Cardiac muscle cell (in vitro differentiated cells and primary cell): Measurements from ENCODE around the gene BCORL1. TPM values are rescaled to one million over a fixed set of nuclear protein-coding genes. Genes with fewer than 3 reads are reported as not detected.

Source experiments
- DNase-seq, 2 donors: peaks; one replicate each; pipeline versions ENCODE4 v3.0.0 to v3.0.0-alpha.2; 2010 to 2017; ENCODE audit warnings: low read depth in 1 of 2, low spot score in 1 of 2
- H3K27ac ChIP-seq: fragments of 200-600 bp; sonication (generic); 2 replicates; pipeline ENCODE4 v1.5.1; 2016
- H3K27me3 ChIP-seq: fragments of 200-600 bp; sonication (generic); 2 replicates; pipeline ENCODE4 v1.6.0; 2016; ENCODE audit warnings: control low read depth
- H3K36me3 ChIP-seq: fragments of 200-600 bp; sonication (generic); 2 replicates; pipeline ENCODE4 v1.5.1; 2016; ENCODE audit warnings: control low read depth
- H3K4me1 ChIP-seq: fragments of 200-600 bp; sonication (generic); 2 replicates; pipeline ENCODE4 v1.8.1; 2017; ENCODE audit warnings: low read depth, mild to moderate bottlenecking, mixed run types
- H3K4me3 ChIP-seq: fragments of 200-600 bp; sonication (generic); 2 replicates; pipeline ENCODE4 v1.5.1; 2016; ENCODE audit warnings: mild to moderate bottlenecking
- H3K9me3 ChIP-seq: fragments of 200-600 bp; sonication (generic); 2 replicates; pipeline ENCODE4 v1.5.1; 2017; ENCODE audit warnings: low read depth, mild to moderate bottlenecking, control low read depth
- CTCF ChIP-seq: IDR thresholded peaks from 2 replicates; pipeline ENCODE4 v1.5.1; 2012; ENCODE audit warnings: low read depth, mild to moderate bottlenecking, low read length
- polyA plus RNA-seq: library from polyadenylated mRNA; unstranded; fragments of >200 nt; fragmentation: Nextera tagmentation; extraction: Ambion mirVana; gene quantifications from 2 replicates; pipeline ENCODE4 v1.2.1, GENCODE V29; 2016
- total RNA-seq: library from RNA; depleted of rRNA; stranded (reverse); fragments of >200 nt; gene quantifications from 2 replicates; pipeline ENCODE4 v1.2.3, GENCODE V29; 2016

Gene BCORL1
- total and polyA plus RNA-seq, 2 experiments from 2014 or later: 8.7 to 10.7 TPM

- Histone ChIP-seq H3K4me1 (no peaks in the 10 kb centered on the region), H3K36me3 (no peaks in the 10 kb centered on the region), H3K4me3 (no peak overlapping the region), H3K9me3 (no peaks in the 10 kb centered on the region), H3K27ac (no peak overlapping the region), H3K27me3 (no peaks in the 10 kb centered on the region)
- DNase-seq: no peak
- TF ChIP-seq CTCF: no peak
Observed at GRCh38 chrX:130072345-130072740, 89.9 kb downstream of the BCORL1 start.

GRCh38 chrX:130075777-130076176 is 93.3 kb downstream of the BCORL1 start:
- H3K27me3 ChIP-seq: no peaks in the 10 kb centered on the region
- no peaks in the 10 kb centered on the region for H3K4me1 ChIP-seq
- TF ChIP-seq CTCF: no peak
- no peak for DNase-seq
- H3K4me3 ChIP-seq: no peak overlapping the region
- H3K9me3 ChIP-seq: no peaks in the 10 kb centered on the region
- no peaks in the 10 kb centered on the region for H3K36me3 ChIP-seq
- H3K27ac ChIP-seq: no peak overlapping the region

GRCh38 chrX:130079824-130080406 is 97.5 kb downstream of the BCORL1 start:
- Histone ChIP-seq H3K4me3 (no peak overlapping the region), H3K36me3 (no peaks in the 10 kb centered on the region), H3K4me1 (no peaks in the 10 kb centered on the region), H3K27me3 (no peaks in the 10 kb centered on the region), H3K9me3 (no peaks in the 10 kb centered on the region), H3K27ac (no peak overlapping the region)
- peak; percentile 60 for TF ChIP-seq CTCF
- DNase-seq: peak; percentile 61 to 84

- Histone ChIP-seq H3K9me3 (no peaks in the 10 kb centered on the region), H3K4me1 (no peaks in the 10 kb centered on the region), H3K4me3 (no peak overlapping the region), H3K27me3 (no peaks in the 10 kb centered on the region), H3K27ac (no peak overlapping the region), H3K36me3 (no peaks in the 10 kb centered on the region)
- DNase-seq: no peak
- TF ChIP-seq CTCF: no peak
Observed at GRCh38 chrX:130080791-130081367, 98.4 kb downstream of the BCORL1 start.

- no peak overlapping the region for H3K27ac ChIP-seq
- no peak overlapping the region for H3K4me3 ChIP-seq
- no peaks in the 10 kb centered on the region for H3K9me3 ChIP-seq
- H3K27me3 ChIP-seq: no peaks in the 10 kb centered on the region
- TF ChIP-seq CTCF: no peak
- no peaks in the 10 kb centered on the region for H3K4me1 ChIP-seq
- no peaks in the 10 kb centered on the region for H3K36me3 ChIP-seq
- DNase-seq: no peak
Observed at GRCh38 chrX:130081421-130082045, 99.1 kb downstream of the BCORL1 start.
